K562 (cell line): ENCODE results near the gene E2F7. TPM values are rescaled to one million over a fixed set of nuclear protein-coding genes. Genes with fewer than 3 reads are reported as not detected.
A peak's percentile ranks its signal among the peaks of the same experiment; 100 is the strongest.
"Not testable (repeated sequence)": the region's sequence is repeated elsewhere in the genome, so short reads cannot be mapped to it uniquely, and the experiment has no call there.

Experiments
- ATAC-seq: fragments of 200-7000 bp; cut with Tn5 transposase; 3 replicates; pipeline ENCODE4 v1.9.1; 2020; ENCODE audit warnings: moderate library complexity
- BruUV-seq: library from RNA; stranded (reverse); fragments of 400-500 nt; replicated peaks from 2 replicates; lab custom pipeline; 2021; lab: Mats Ljungman, UMichigan
- CTCF ChIA-PET: fragments of 300-600 bp; formaldehyde crosslinking; extraction: SDS; loops from one replicate; lab custom pipeline; 2021; ENCODE audit warnings: low intra/inter-chr PET ratio; lab: Yijun Ruan, JAX
- POLR2A ChIA-PET: fragments of 300-600, 350-650 bp; sonication (Branson Sonifier 250); formaldehyde crosslinking; extraction: SDS; loops from one replicate; lab custom pipeline; 2021; ENCODE audit warnings: antibody characterized with exemption, inconsistent platforms; lab: Yijun Ruan, JAX
- DNase-seq, 4 experiments: peaks; one replicate each; pipeline versions ENCODE4 v3.0.0 to v3.0.0-alpha.2; 2011 to 2018; ENCODE audit warnings: low spot score in 3 of 4, mixed read lengths in 3 of 4; ENCODE audit errors: extremely low read depth in 1 of 4
- FAIRE-seq: peaks from 2 replicates; lab custom pipeline; 2011; peaks lifted over from hg19 to GRCh38; lab: Jason Lieb, UNC
- H2AFZ ChIP-seq: 2 replicates; pipeline ENCODE4 v1.6.0; 2011; ENCODE audit warnings: low read depth, low read length, control low read depth, inconsistent platforms
- H3K27ac ChIP-seq: fragments of 200-600 bp; 3 replicates; pipeline ENCODE4 v1.8.0; 2011; ENCODE audit warnings: low read depth, mild to moderate bottlenecking, control low read depth, inconsistent platforms, low read length, moderate library complexity, mixed read lengths; ENCODE audit errors: extremely low read depth
- H3K27me3 ChIP-seq, 2 experiments: fragments of 300-600 bp in 1 of 2; 2 replicates in 1 of 2; 3 replicates in 1 of 2; pipeline versions ENCODE4 v1.6.0 to v1.8.0; 2011; ENCODE audit warnings: inconsistent platforms in 2 of 2, low read length in 2 of 2, mild to moderate bottlenecking in 1 of 2, mixed read lengths in 1 of 2, moderate library complexity in 1 of 2; ENCODE audit not compliant: control insufficient read depth in 2 of 2, insufficient read depth in 2 of 2
- H3K36me3 ChIP-seq: fragments of 300-600 bp; 3 replicates; pipeline ENCODE4 v1.8.0; 2011; ENCODE audit warnings: mild to moderate bottlenecking, low read length, inconsistent platforms; ENCODE audit not compliant: control insufficient read depth, insufficient read depth
- H3K4me1 ChIP-seq, 2 experiments: fragments of 200-600 bp in 1 of 2; replicated peaks in 1 of 2; 2 replicates in 1 of 2; 3 replicates in 1 of 2; pipeline versions ENCODE4 v1.5.1 to v1.8.0; 2011; ENCODE audit warnings: inconsistent platforms in 2 of 2, low read length in 2 of 2, mild to moderate bottlenecking in 1 of 2, mixed read lengths in 1 of 2, moderate library complexity in 1 of 2; ENCODE audit not compliant: control insufficient read depth in 2 of 2, insufficient read depth in 2 of 2
- H3K4me2 ChIP-seq: 2 replicates; pipeline ENCODE4 v1.6.1; 2011; ENCODE audit warnings: low read length, control low read depth, inconsistent platforms, mixed read lengths; ENCODE audit not compliant: insufficient read depth
- H3K4me3 ChIP-seq: fragments of 200-600 bp; sonication (generic), shearing (Covaris generic); 2 replicates; pipeline ENCODE4 v1.5.1; 2016; ENCODE audit warnings: control low read depth, inconsistent platforms
- H3K79me2 ChIP-seq: fragments of 200-600 bp; 3 replicates; pipeline ENCODE4 v1.8.0; 2011; ENCODE audit warnings: low read length, inconsistent platforms; ENCODE audit not compliant: control insufficient read depth, insufficient read depth
- H3K9ac ChIP-seq, 2 experiments: 2 replicates each; pipeline versions ENCODE4 v1.6.0 to v1.6.1; 2011; ENCODE audit warnings: low read depth in 2 of 2, low read length in 2 of 2, control low read depth in 1 of 2, inconsistent platforms in 1 of 2, mild to moderate bottlenecking in 1 of 2, mixed read lengths in 1 of 2; ENCODE audit not compliant: insufficient read depth in 1 of 2
- H3K9me1 ChIP-seq: one replicate; pipeline ENCODE4 v1.6.0; 2011; ENCODE audit warnings: inconsistent platforms, mild to moderate bottlenecking, low read length, moderate library complexity; ENCODE audit not compliant: control insufficient read depth, insufficient read depth
- H3K9me3 ChIP-seq: replicated peaks from 2 replicates; pipeline ENCODE4 v1.5.1; 2011; ENCODE audit warnings: low read depth, low read length, inconsistent platforms; ENCODE audit not compliant: control insufficient read depth, insufficient read depth
- H4K20me1 ChIP-seq: replicated peaks from 2 replicates; pipeline ENCODE4 v1.6.1; 2011; ENCODE audit warnings: low read length, inconsistent platforms, mixed read lengths; ENCODE audit not compliant: control insufficient read depth, insufficient read depth
- ZNF174 ChIP-seq: fragments of 250-450 bp; sonication (Bioruptor Pico); IDR thresholded peaks from 2 replicates; pipeline ENCODE4 v1.4.0; 2020; ENCODE audit warnings: mild to moderate bottlenecking
- ZNF431 ChIP-seq: sonication (generic); formaldehyde crosslinking; IDR thresholded peaks from 2 replicates; pipeline ENCODE4 v1.8.0; 2022; ENCODE audit warnings: mild to moderate bottlenecking, missing genetic modification reagents
- WGBS: fragments of 100-300 bp; shearing (Covaris generic); methylation state at CpG from one replicate; pipeline ENCODE4 v1.1.6; 2016; ENCODE audit warnings: low coverage, mixed read lengths; ENCODE audit not compliant: insufficient coverage; ENCODE audit errors: missing lambda C conversion rate; 5-methylcytosine and 5-hydroxymethylcytosine counted together
- in situ Hi-C: fragments of 300-500 bp; cut with MboI; formaldehyde crosslinking; loops from 4 replicates; pipeline ENCODE4 v1.15.0; 2018; ENCODE audit warnings: inconsistent platforms, mixed read lengths
- intact Hi-C: fragments of 100-400 bp; cut with micrococcal nuclease; formaldehyde crosslinking; loops from 2 replicates; pipeline ENCODE4 v1.14.2; 2022
- polyA plus RNA-seq, 8 experiments: library from polyadenylated mRNA; depleted of rRNA in 4 of 8; stranded (reverse) in 5 of 8; unstranded in 3 of 8; fragments of >200 nt; fragmentation: Nextera tagmentation in 2 of 8; fragmentation: Illumina TruSeq in 1 of 8; extraction: Ambion mirVana in 2 of 8; extraction: Trizol in 1 of 8; gene quantifications; 2 replicates each; pipeline versions ENCODE4 v1.2.1 to v1.2.3, GENCODE V29; 2011 to 2014; ENCODE audit warnings: inconsistent platforms in 1 of 8, missing spikeins in 1 of 8
- total RNA-seq, 7 experiments: library from RNA; depleted of rRNA in 6 of 7; stranded (reverse); fragments of >200 nt in 6 of 7; fragmentation: Illumina TruSeq in 2 of 7; extraction: Trizol in 2 of 7; gene quantifications; 2 replicates each; pipeline versions ENCODE4 v1.2.1 to v1.2.3, GENCODE V29; 2011 to 2021; ENCODE audit warnings: low replicate concordance in 1 of 7

Gene E2F7
- total and polyA plus RNA-seq, 9 of the 15 experiments (the other 6 are each of a cell fraction or from before 2014, with no cell fraction given), result 3.4 to 13.6 (median 8.1) TPM

GRCh38 chr12:77073894-77074293, 8.5 kb upstream of the E2F7 start:
- POLR2A ChIA-PET, H3K9me3 ChIP-seq, in situ Hi-C loops, H3K79me2 ChIP-seq, FAIRE-seq, BruUV-seq, H3K27me3 ChIP-seq, H3K36me3 ChIP-seq, H3K4me3 ChIP-seq, DNase-seq, H3K9ac ChIP-seq, H3K4me2 ChIP-seq, H2AFZ ChIP-seq, H3K9me1 ChIP-seq, intact Hi-C loops, H3K4me1 ChIP-seq, ATAC-seq, CTCF ChIA-PET, H4K20me1 ChIP-seq, H3K27ac ChIP-seq: not testable (repeated sequence)
- peak; percentile 95 for TF ChIP-seq ZNF431 (CRISPR knock-in tag)
- WGBS, result 3% methylated on average over 5 of the region's 5 CpGs

GRCh38 chr12:77072833-77073495, 7.6 kb upstream of the E2F7 start:
- ChIA-PET POLR2A (no interaction called here), CTCF (no interaction called here)
- H3K4me2 ChIP-seq, result no peak overlapping the region
- ATAC-seq (no peak), FAIRE-seq (no peak), DNase-seq (no peak)
- TF ChIP-seq ZNF174, result no peak
- H3K9me1 ChIP-seq, result no peaks in the 10 kb centered on the region
- BruUV-seq, result no TSS peak
- H3K4me3 ChIP-seq, result no peak overlapping the region
- no peaks in the 10 kb centered on the region for H3K9me3 ChIP-seq
- H3K27ac ChIP-seq, result no peak overlapping the region
- no peaks in the 10 kb centered on the region for H4K20me1 ChIP-seq
- H3K27me3 ChIP-seq, result no peaks in the 10 kb centered on the region
- 11% methylated on average over 3 of the region's 3 CpGs for WGBS
- no peaks in the 10 kb centered on the region for H3K36me3 ChIP-seq
- H3K79me2 ChIP-seq, result no peaks in the 10 kb centered on the region
- intact Hi-C loops (no loop called here), in situ Hi-C loops (no loop called here)
- H3K9ac ChIP-seq, result no peak overlapping the region
- no peaks in the 10 kb centered on the region for H3K4me1 ChIP-seq
- no peak overlapping the region for H2AFZ ChIP-seq
